ENCODE data around the gene TUBAL3. TPM values are rescaled to one million over a fixed set of nuclear protein-coding genes. Genes with fewer than 3 reads are reported as not detected.

TUBAL3 gene
- total and polyA plus RNA-seq, 4 donors = 0.75 TPM; not detected in 3

DNA sequence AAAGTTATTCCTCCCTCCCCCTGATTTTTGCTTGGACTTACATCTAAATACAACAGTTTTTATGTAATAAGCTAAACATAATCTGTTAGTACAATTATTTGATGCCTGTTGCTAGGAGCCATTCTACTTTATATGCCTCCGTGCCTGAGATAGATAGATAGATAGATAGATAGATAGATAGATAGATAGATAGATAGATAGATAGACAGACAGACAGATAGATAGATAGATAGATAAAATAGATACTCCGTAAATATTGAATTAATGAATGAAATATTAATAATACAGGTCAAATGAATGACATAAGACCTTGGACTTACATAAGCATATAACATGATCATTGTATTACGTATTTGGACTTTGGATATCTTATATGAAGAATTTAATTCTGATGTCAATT, 30.7 kb upstream of the TUBAL3 start:
- 92% methylated on average over 3 of the region's 3 CpGs for WGBS
- H3K9me3 ChIP-seq (ENCODE audit: control insufficient read depth in 4 of 4, low read length in 3 of 4) = no peaks in the 10 kb centered on the region
- no peak overlapping the region for H3K9ac ChIP-seq (ENCODE audit: low read depth in 1 of 2, low read length in 2 of 2)
- H3K4me3 ChIP-seq (ENCODE audit: low read depth in 1 of 3, low read length in 3 of 3) = no peak overlapping the region
- no peak for DNase-seq (ENCODE audit: low spot score)
- H3K4me1 ChIP-seq (ENCODE audit: control insufficient read depth in 4 of 4, insufficient read depth in 4 of 4, low read length in 3 of 4) = peaks cover 0 to 12% (median 7%) of the 10 kb centered on the region in 4 donors
- H3K27me3 ChIP-seq (ENCODE audit: control insufficient read depth in 4 of 4, insufficient read depth in 4 of 4, low read length in 3 of 4) = no peaks in the 10 kb centered on the region
- H3K27ac ChIP-seq (ENCODE audit: low read depth in 1 of 2, low read length in 2 of 2) = no peak overlapping the region
- TF ChIP-seq, protein P1, sequence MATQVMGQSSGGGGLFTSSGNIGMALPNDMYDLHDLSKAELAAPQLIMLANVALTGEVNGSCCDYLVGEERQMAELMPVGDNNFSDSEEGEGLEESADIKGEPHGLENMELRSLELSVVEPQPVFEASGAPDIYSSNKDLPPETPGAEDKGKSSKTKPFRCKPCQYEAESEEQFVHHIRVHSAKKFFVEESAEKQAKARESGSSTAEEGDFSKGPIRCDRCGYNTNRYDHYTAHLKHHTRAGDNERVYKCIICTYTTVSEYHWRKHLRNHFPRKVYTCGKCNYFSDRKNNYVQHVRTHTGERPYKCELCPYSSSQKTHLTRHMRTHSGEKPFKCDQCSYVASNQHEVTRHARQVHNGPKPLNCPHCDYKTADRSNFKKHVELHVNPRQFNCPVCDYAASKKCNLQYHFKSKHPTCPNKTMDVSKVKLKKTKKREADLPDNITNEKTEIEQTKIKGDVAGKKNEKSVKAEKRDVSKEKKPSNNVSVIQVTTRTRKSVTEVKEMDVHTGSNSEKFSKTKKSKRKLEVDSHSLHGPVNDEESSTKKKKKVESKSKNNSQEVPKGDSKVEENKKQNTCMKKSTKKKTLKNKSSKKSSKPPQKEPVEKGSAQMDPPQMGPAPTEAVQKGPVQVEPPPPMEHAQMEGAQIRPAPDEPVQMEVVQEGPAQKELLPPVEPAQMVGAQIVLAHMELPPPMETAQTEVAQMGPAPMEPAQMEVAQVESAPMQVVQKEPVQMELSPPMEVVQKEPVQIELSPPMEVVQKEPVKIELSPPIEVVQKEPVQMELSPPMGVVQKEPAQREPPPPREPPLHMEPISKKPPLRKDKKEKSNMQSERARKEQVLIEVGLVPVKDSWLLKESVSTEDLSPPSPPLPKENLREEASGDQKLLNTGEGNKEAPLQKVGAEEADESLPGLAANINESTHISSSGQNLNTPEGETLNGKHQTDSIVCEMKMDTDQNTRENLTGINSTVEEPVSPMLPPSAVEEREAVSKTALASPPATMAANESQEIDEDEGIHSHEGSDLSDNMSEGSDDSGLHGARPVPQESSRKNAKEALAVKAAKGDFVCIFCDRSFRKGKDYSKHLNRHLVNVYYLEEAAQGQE (IDR thresholded peaks at IDR 0.05) = no peak
- TF ChIP-seq EGR1 (IDR thresholded peaks at IDR 0.05; ENCODE audit: low read depth in 2 of 2) (no peak), RAD21 (IDR thresholded peaks at IDR 0.05) (no peak), HNF4G (IDR thresholded peaks at IDR 0.05) (no peak), RXRA (IDR thresholded peaks at IDR 0.05) (no peak), NR2F2 (IDR thresholded peaks at IDR 0.05) (no peak)
- TF ChIP-seq, protein P2, sequence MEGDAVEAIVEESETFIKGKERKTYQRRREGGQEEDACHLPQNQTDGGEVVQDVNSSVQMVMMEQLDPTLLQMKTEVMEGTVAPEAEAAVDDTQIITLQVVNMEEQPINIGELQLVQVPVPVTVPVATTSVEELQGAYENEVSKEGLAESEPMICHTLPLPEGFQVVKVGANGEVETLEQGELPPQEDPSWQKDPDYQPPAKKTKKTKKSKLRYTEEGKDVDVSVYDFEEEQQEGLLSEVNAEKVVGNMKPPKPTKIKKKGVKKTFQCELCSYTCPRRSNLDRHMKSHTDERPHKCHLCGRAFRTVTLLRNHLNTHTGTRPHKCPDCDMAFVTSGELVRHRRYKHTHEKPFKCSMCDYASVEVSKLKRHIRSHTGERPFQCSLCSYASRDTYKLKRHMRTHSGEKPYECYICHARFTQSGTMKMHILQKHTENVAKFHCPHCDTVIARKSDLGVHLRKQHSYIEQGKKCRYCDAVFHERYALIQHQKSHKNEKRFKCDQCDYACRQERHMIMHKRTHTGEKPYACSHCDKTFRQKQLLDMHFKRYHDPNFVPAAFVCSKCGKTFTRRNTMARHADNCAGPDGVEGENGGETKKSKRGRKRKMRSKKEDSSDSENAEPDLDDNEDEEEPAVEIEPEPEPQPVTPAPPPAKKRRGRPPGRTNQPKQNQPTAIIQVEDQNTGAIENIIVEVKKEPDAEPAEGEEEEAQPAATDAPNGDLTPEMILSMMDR (IDR thresholded peaks at IDR 0.05; ENCODE audit: low read depth, low read length, missing input control) = no peak
- TF ChIP-seq, protein P3, sequence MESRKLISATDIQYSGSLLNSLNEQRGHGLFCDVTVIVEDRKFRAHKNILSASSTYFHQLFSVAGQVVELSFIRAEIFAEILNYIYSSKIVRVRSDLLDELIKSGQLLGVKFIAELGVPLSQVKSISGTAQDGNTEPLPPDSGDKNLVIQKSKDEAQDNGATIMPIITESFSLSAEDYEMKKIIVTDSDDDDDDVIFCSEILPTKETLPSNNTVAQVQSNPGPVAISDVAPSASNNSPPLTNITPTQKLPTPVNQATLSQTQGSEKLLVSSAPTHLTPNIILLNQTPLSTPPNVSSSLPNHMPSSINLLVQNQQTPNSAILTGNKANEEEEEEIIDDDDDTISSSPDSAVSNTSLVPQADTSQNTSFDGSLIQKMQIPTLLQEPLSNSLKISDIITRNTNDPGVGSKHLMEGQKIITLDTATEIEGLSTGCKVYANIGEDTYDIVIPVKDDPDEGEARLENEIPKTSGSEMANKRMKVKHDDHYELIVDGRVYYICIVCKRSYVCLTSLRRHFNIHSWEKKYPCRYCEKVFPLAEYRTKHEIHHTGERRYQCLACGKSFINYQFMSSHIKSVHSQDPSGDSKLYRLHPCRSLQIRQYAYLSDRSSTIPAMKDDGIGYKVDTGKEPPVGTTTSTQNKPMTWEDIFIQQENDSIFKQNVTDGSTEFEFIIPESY (IDR thresholded peaks at IDR 0.05) = no peak
- TF ChIP-seq, protein P4, sequence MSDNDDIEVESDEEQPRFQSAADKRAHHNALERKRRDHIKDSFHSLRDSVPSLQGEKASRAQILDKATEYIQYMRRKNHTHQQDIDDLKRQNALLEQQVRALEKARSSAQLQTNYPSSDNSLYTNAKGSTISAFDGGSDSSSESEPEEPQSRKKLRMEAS (IDR thresholded peaks at IDR 0.05) = no peak
- peaks cover 0 to 4% (median 0%) of the 10 kb centered on the region in 4 donors for H3K36me3 ChIP-seq (ENCODE audit: control insufficient read depth in 4 of 4, insufficient read depth in 3 of 4, low read depth in 1 of 4, low read length in 3 of 4)

DNA sequence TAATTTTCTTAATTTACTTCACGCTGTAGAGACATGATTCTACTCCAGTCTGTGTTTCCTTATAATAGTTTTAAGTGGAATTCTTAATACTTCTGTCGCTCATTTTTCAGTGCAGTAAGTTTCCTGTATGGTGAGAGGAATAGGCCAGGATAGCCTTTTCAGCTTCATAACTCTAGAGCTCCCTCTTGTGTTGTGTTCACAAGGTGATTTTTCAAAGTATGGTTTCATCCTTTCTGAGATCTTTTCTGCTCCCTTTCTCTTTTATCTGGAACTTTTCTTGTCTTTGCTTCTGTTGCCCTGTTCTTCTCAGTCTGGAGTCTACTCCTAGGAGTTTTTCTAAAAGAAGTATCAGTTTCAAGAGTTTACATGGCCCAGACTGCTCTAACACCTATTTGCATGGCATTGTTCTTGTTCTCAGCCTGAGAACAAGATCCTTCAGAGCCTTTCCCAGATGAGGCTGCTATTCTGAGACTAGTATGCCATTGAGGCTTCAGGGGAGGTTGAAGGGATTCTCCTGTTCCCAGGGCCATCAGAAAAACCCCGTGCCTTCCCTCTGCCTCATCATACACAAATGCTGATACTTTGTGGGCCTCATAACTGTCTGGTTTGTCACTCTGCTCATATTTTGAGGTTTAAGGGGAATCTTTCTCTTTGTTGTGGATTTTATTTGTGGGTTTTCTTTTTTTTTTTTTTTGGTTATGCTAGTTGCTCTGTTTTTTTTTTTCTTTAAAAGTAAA, 29.6 kb upstream of the TUBAL3 start:
- WGBS = 46% methylated on average over 3 of the region's 3 CpGs
- no peak for DNase-seq (ENCODE audit: low spot score)
- H3K9ac ChIP-seq (ENCODE audit: low read depth in 1 of 2, low read length in 2 of 2) = peak overlapping the region in 1 of 2 donors; percentile 33
- TF ChIP-seq FOXA1 (IDR thresholded peaks at IDR 0.05) (no peak), SP1 (IDR thresholded peaks at IDR 0.05) (no peak), YY1 (IDR thresholded peaks at IDR 0.05) (no peak), RAD21 (IDR thresholded peaks at IDR 0.05) (peak; percentile 84 to 90), TAF1 (conservative IDR thresholded peaks at IDR 0.05) (no peak), NR2F2 (IDR thresholded peaks at IDR 0.05) (no peak), GABPA (IDR thresholded peaks at IDR 0.05 in 1 of 2, conservative IDR thresholded peaks at IDR 0.05 in 1 of 2) (no peak), HNF4A (conservative IDR thresholded peaks at IDR 0.05) (no peak)
- TF ChIP-seq, protein P3 (IDR thresholded peaks at IDR 0.05) = no peak
- TF ChIP-seq, protein P5, sequence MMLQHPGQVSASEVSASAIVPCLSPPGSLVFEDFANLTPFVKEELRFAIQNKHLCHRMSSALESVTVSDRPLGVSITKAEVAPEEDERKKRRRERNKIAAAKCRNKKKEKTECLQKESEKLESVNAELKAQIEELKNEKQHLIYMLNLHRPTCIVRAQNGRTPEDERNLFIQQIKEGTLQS (IDR thresholded peaks at IDR 0.05) = no peak
- TF ChIP-seq, protein P2 (IDR thresholded peaks at IDR 0.05; ENCODE audit: low read depth, low read length, missing input control) = peak; percentile 60

More for the DNA sequence above, 29.6 kb upstream of the TUBAL3 start:
- Histone ChIP-seq H3K4me1 (ENCODE audit: control insufficient read depth in 4 of 4, insufficient read depth in 4 of 4, low read length in 3 of 4) (peaks cover 0 to 12% (median 7%) of the 10 kb centered on the region in 4 donors), H3K36me3 (ENCODE audit: control insufficient read depth in 4 of 4, insufficient read depth in 3 of 4, low read depth in 1 of 4, low read length in 3 of 4) (peaks cover 0 to 6% (median 0%) of the 10 kb centered on the region in 4 donors), H3K9me3 (ENCODE audit: control insufficient read depth in 4 of 4, low read length in 3 of 4) (no peaks in the 10 kb centered on the region), H3K4me3 (ENCODE audit: low read depth in 1 of 3, low read length in 3 of 3) (no peak overlapping the region), H3K27me3 (ENCODE audit: control insufficient read depth in 4 of 4, insufficient read depth in 4 of 4, low read length in 3 of 4) (no peaks in the 10 kb centered on the region), H3K27ac (ENCODE audit: low read depth in 1 of 2, low read length in 2 of 2) (no peak overlapping the region)
